Glomerular visceral epithelial cell (primary cell): ENCODE measurements around the gene NPC1.
"Not testable (repeated sequence)": the region's sequence is repeated elsewhere in the genome, so short reads cannot be mapped to it uniquely, and the experiment has no call there.

Source experiments
- DNase-seq: peaks from one replicate; pipeline ENCODE4 v3.0.0-alpha.2; 2016; ENCODE audit errors: extremely low spot score

NPC1 gene

GRCh38 chr18:23523429-23524212 is 62.7 kb downstream of the NPC1 start:
- peak; percentile 67 for DNase-seq

- no peak for DNase-seq
These were observed 64.4 kb downstream of the NPC1 start for GRCh38 chr18:23521907-23522306.

- DNase-seq: no peak
These were observed 65.0 kb downstream of the NPC1 start for GRCh38 chr18:23521271-23521670.

- DNase-seq: no peak
These were observed 66.6 kb downstream of the NPC1 start for GRCh38 chr18:23519734-23520133.

GRCh38 chr18:23515911-23516546 is 70.3 kb downstream of the NPC1 start:
- peak; percentile 80 for DNase-seq

- no peak for DNase-seq
These were observed 73.7 kb downstream of the NPC1 start for GRCh38 chr18:23512641-23513040.

GRCh38 chr18:23512216-23512615 is 74.1 kb downstream of the NPC1 start:
- DNase-seq: not testable (repeated sequence)

- not testable (repeated sequence) for DNase-seq
These were observed 75.4 kb downstream of the NPC1 start for GRCh38 chr18:23510923-23511322.

- no peak for DNase-seq
These were observed 79.9 kb downstream of the NPC1 start for GRCh38 chr18:23506393-23506792.

GRCh38 chr18:23504720-23505119 is 81.6 kb downstream of the NPC1 start:
- DNase-seq: peak; percentile 28

- DNase-seq: no peak
These were observed 82.4 kb downstream of the NPC1 start for GRCh38 chr18:23503963-23504344.

- DNase-seq: peak; percentile 95
These were observed 83.0 kb downstream of the NPC1 start, which contains the start of gene RMC1 for GRCh38 chr18:23503038-23503962. Gene RMC1, plus strand, starts transcription at chr18:23503511. Its CDS starts 108 bp downstream, at chr18:23503619.

GRCh38 chr18:23502516-23503037 is 83.7 kb downstream of the NPC1 start:
- DNase-seq: no peak

- DNase-seq: no peak
These were observed 84.7 kb downstream of the NPC1 start for GRCh38 chr18:23501626-23502025.

- DNase-seq: no peak
These were observed 87.0 kb downstream of the NPC1 start for GRCh38 chr18:23499291-23499781.

GRCh38 chr18:23498877-23499276 is 87.4 kb downstream of the NPC1 start:
- peak; percentile 74 for DNase-seq

GRCh38 chr18:23498117-23498516 is 88.2 kb downstream of the NPC1 start:
- no peak for DNase-seq

GRCh38 chr18:23495723-23496440 is 90.4 kb downstream of the NPC1 start:
- DNase-seq: no peak

GRCh38 chr18:23494992-23495391 is 91.3 kb downstream of the NPC1 start:
- DNase-seq: no peak

- DNase-seq: no peak
These were observed 92.7 kb downstream of the NPC1 start for GRCh38 chr18:23493654-23494053.

GRCh38 chr18:23489586-23489985 is 96.7 kb downstream of the NPC1 start:
- not testable (repeated sequence) for DNase-seq
